Gastroesophageal sphincter (tissue), 3 donors: ENCODE results near the gene NDUFB1.

Experiments used
- CTCF ChIP-seq, 4 experiments: fragments of 200-600 bp in 2 of 4; fragments of 450-650 bp in 2 of 4; sonication (generic) in 1 of 4; IDR thresholded peaks; one replicate each; pipeline ENCODE4 v1.5.1; 2017 to 2019; ENCODE audit warnings: antibody characterized with exemption in 4 of 4, mild to moderate bottlenecking in 2 of 4, moderate library complexity in 2 of 4
- POLR2A ChIP-seq, 2 donors: fragments of 450-650 bp; IDR thresholded peaks; one replicate each; pipeline ENCODE4 v1.6.1; 2017; ENCODE audit warnings: antibody characterized with exemption in 2 of 2, mild to moderate bottlenecking in 2 of 2, moderate library complexity in 1 of 2

GRCh38 chr14:92122761-92123160, 1.3 kb upstream of the NDUFB1 start:
- TF ChIP-seq CTCF (IDR thresholded peaks at IDR 0.05): no peak
- TF ChIP-seq POLR2A (IDR thresholded peaks at IDR 0.05): no peak
